Left lobe of liver (tissue), 2 donors: ENCODE measurements around the gene LRRC70. TPM values are rescaled to one million over a fixed set of nuclear protein-coding genes. Genes with fewer than 3 reads are reported as not detected.
"Not testable (repeated sequence)": the region's sequence is repeated elsewhere in the genome, so short reads cannot be mapped to it uniquely, and the experiment has no call there.

Experiments used
- ATAC-seq: fragments of 200-7000 bp; cut with Tn5 transposase; one replicate; pipeline ENCODE4 v1.9.1; 2020; ENCODE audit warnings: mild to moderate bottlenecking, moderate library complexity
- DNase-seq: peaks from one replicate; pipeline ENCODE4 v3.0.0-alpha.2; 2020; ENCODE audit warnings: low spot score
- total RNA-seq: library from RNA; stranded (reverse); gene quantifications from one replicate; pipeline ENCODE4 v1.2.1, GENCODE V29; 2021
- donor health status: DM: no; HTN: no; CAD: no; lungs with moderate emphysema.
- donor health status: DM: no; HTN: yes; CAD: no.

The LRRC70 gene
- total RNA-seq, 1 donor from 2014 or later: 0.30 TPM

DNA sequence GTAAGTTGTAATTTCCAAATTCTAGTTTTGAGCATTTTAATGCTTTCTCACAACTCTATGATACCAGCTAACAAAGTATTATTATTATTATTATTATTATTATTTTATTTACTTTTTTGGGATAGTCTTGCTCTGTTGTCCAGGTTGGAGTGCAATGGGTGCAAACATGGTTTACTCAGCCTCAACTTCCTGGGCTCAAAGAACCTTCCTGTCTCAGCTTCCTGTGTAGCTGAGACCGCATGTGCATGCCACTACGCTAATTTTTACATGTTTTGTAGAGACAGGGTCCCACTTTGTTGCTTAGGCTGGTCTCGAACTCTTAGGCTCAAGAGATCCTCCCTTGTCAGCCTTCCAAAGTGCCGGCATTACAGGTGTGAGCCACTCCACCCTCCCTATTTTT, 27.0 kb downstream of the LRRC70 start:
- DNase-seq (no peak), ATAC-seq (no peak)

GRCh38 chr5:62606878-62607277, 28.3 kb downstream of the LRRC70 start:
- no peak for DNase-seq
- ATAC-seq: no peak

DNA sequence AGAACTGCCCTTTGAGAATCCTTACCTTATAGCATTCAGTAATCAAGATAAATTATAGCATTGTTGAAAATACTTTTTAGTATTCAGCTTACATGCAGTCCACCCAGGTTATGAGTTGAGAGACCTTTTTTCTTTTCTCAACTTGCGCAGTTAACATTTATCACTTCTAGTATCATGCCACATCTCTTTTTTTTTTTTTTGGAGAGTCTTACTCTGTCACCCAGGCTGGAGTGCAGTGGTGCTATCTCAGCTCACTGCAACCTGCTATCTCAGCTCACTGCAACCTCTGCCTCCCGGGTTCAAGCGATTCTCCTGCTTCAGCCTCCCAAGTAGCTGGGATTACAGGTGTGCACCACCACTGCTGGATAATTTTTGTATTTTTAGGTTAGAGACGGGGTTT, 29.0 kb downstream of the LRRC70 start:
- ATAC-seq (no peak), DNase-seq (no peak)

GRCh38 chr5:62608529-62609511, 30.2 kb downstream of the LRRC70 start:
- DNase-seq (no peak), ATAC-seq (no peak)

- ATAC-seq (no peak), DNase-seq (no peak)
Measured at GRCh38 chr5:62614355-62614754, 35.7 kb downstream of the LRRC70 start.

DNA sequence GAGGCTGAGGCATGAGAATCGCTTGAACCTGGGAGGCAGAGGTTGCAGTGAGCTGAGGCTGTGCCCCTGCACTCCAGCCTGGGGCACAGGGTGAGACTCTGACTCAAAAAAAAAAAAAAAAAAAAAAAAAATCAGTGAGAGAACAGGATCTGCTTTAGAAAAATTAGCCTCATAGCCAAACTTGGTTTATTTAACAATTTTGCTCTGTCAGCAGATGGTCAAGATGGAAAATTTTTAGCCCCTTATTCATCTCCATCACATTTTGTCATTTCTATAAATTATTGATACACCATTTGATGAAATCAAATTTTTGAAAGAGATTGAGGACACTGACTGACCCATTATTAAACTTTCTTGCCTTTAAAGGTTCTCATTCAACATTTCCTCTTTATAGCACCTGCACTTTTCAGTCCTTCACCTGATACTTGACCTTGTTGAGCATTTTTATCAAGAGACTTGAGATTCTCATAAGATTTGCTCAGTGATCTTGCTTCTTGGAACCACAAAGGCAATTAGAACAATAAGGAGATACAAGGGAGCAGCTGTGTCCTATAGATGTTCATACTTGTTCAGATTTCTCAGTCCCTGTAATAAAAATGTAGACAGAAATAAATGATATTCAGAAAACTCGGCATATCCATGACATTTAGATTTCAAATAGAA, 38.1 kb downstream of the LRRC70 start:
- DNase-seq: no peak

DNA sequence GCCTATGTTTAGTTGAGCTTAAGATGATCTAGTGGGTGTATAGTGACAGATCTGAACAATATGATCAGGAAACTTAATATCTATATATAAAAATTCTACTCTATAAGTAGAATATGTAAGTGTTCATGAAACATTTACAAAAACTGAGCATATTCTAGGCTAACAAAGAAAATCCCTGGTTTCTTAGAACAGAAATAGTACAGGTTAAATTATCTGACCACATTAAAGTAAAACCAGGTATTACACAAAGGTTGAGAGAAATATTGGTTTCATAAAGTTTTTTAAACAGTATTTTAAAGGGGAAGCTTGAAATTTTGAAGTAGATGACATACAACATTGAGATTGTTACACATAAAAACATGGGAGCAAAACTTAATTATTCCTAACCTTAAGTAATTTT, 39.3 kb downstream of the LRRC70 start:
- no peak for DNase-seq

More for the DNA sequence above, 38.1 kb downstream of the LRRC70 start:
- no peak for ATAC-seq

DNA sequence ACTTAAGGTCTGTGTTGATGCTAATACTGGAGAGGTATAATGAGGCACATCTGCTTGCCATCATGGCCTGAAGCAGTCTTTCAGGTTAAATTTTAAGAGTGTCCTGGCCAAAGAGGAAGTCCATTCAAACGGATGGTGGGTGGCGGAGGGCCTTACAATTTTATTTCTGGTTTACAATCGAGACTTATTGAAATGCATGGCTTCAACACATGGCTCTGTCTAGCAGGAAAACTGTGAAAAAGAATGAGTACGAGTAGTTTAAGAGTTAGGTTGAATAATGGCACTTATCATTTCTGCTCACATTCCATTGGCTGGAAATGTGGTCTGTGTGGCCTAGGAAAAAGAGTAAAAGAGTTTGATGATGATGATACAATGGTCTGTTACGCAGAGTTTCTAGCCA, 42.1 kb downstream of the LRRC70 start:
- ATAC-seq (no peak), DNase-seq (no peak)

More for the DNA sequence above, 39.3 kb downstream of the LRRC70 start:
- no peak for ATAC-seq

- DNase-seq (no peak), ATAC-seq (no peak)
Measured at GRCh38 chr5:62621280-62621679, 42.7 kb downstream of the LRRC70 start.

GRCh38 chr5:62623271-62623670, 44.7 kb downstream of the LRRC70 start:
- ATAC-seq: no peak
- DNase-seq: no peak

- not testable (repeated sequence) for DNase-seq, ATAC-seq
Measured at GRCh38 chr5:62624436-62624835, 45.8 kb downstream of the LRRC70 start.

DNA sequence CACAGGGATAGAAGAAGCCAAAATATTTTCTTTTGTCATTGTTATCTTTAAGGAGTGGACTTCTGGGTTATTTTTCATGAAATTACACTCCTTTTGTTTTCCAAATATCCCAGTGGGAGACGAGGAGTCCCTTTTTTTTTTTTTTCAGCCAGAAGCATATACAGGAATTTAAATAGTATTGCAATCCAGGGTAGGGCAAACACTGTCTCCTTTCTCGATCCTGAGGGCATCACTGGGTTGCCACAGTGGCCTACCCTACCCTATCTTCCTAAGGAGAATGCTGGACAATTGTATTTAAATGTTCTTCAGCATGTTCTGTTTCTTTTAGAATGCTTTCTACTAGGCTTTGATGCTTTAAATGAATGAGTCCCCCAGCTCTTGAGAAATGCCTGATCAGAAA, 47.9 kb downstream of the LRRC70 start:
- no peak for DNase-seq
- ATAC-seq: no peak

GRCh38 chr5:62627121-62627520, 48.5 kb downstream of the LRRC70 start:
- no peak for ATAC-seq
- no peak for DNase-seq

DNA sequence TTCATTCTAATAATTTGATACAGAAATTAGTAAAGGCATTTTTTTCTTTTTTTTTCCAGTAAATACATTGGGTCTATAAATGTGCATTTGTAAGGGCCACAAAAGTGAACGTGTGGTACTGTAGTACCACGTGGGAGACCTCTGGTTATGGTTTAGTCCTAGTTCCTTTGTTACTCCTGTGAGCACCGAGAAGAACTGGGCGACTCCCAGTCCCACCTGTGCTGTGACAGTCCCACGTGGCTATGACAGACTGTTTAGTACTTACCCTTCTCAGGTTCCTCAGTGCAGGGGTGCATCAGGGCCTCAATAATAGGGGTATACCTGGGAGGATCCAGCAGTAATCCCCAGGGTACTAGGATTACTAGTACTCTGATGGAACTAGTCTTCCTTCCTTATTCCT, 49.3 kb downstream of the LRRC70 start:
- ATAC-seq: no peak
- no peak for DNase-seq

Other genes with a start within 250 kb of the LRRC70 start
- 5.9 TPM for gene DIMT1, start 174.9 kb upstream of the LRRC70 start, total RNA-seq
- gene IPO11, start 166.1 kb upstream of the LRRC70 start, total RNA-seq: 11.8 TPM